ENCODE data around the gene PCCA.
A peak's percentile ranks its signal among the peaks of the same experiment; 100 is the strongest.

PCCA gene

DNA sequence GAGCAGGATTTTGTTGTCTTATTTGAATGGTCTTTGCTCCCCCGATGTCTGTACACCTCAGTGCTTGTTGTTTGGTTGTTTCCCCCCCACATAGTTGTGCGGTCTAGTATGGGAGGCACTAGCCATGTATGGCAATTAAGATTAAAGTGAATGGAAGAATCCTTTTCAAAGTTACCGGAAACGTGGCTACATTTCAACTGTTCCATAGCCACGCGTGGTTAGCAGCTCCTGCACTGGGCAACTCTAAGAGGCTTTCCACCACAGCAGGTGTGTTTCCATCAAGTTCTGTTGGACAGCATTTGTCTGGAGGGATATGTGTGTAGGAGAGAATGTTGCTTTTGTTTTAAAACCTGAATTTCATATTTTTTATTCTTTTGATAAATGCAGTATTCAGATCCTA is 252.4 kb downstream of the PCCA start:
- Mint-ChIP-seq H3K4me3 (no peak overlapping the region), H3K9me3 (no peaks in the 10 kb centered on the region), H3K27ac (no peak overlapping the region), H3K36me3 (no peaks in the 10 kb centered on the region), H3K4me1 (peaks cover 18% of the 10 kb centered on the region)
- DNase-seq (ENCODE audit: low spot score in 2 of 2), result no peak
- no peak for ATAC-seq

DNA sequence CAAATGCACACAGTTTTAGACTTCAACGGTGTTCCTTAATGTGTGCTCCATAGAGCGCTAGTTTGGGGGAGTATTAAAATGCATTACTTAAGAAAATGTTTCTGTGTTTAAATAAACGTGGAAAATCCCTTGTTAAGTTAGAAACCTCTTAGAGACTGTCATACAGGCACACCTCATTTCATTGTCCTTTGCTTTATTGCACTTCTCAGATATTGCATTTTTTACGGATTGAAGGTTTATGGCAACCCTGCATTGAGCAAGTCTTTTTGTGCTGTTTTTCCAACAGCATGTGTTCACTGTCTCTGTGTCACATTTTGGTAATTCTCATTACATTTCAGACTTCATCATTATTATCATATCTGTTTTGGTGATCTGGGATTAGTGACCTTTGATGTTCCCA is 255.7 kb downstream of the PCCA start:
- H3K9me3 Mint-ChIP-seq, result no peaks in the 10 kb centered on the region
- H3K4me1 Mint-ChIP-seq, result peaks cover 18% of the 10 kb centered on the region
- DNase-seq (ENCODE audit: low spot score in 2 of 2) (no peak), ATAC-seq (no peak)
- H3K4me3 Mint-ChIP-seq, result no peak overlapping the region
- peaks cover 6% of the 10 kb centered on the region for H3K36me3 Mint-ChIP-seq
- H3K27ac Mint-ChIP-seq, result no peak overlapping the region

DNA sequence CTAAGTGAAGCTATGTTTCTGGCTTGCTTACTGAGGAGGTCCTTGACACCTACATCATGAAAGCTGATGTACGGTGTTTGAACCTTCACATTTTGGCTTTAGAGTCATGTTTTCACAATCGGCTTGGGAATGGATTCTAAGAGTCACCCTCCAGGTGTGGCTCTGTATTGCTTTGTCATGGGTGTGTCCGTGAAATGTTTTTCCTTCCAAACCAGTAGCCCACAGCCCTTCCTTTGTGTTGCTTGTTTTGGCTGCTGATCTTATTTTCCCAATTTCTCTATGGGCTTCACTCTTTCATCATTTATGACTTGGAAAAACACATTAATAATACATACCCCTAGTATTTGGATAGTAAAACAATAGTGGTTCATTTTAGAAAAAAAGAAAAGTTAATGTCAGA is 259.1 kb downstream of the PCCA start:
- no peaks in the 10 kb centered on the region for H3K9me3 Mint-ChIP-seq
- H3K4me1 Mint-ChIP-seq, result no peaks in the 10 kb centered on the region
- no peak overlapping the region for H3K27ac Mint-ChIP-seq
- H3K4me3 Mint-ChIP-seq, result no peak overlapping the region
- H3K36me3 Mint-ChIP-seq, result peaks cover 6% of the 10 kb centered on the region
- ATAC-seq, result no peak
- no peak for DNase-seq (ENCODE audit: low spot score in 2 of 2)

GRCh38 chr13:100349594-100349993 is 260.7 kb downstream of the PCCA start:
- H3K4me1 Mint-ChIP-seq, result no peaks in the 10 kb centered on the region
- ATAC-seq (no peak), DNase-seq (ENCODE audit: low spot score in 2 of 2) (no peak)
- H3K9me3 Mint-ChIP-seq, result no peaks in the 10 kb centered on the region
- peaks cover 6% of the 10 kb centered on the region for H3K36me3 Mint-ChIP-seq
- no peak overlapping the region for H3K27ac Mint-ChIP-seq
- H3K4me3 Mint-ChIP-seq, result no peak overlapping the region

DNA sequence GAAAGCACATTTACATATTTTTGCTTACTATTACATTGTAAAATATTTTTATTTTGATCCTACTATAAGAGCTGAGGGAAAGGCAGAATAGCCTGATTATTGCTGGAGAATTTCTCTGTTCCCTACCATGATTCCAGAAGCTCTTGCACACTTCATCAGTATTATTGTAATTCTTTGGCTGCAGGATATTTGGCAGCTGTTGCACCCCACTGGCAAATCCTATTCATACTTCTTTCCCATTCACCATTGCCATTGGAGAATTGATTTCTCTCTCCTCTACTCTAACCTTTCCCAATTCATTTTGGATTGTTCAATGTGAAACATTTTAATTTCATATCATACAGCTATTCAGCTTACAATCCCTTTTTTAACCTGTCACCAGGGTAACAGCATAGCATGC is 261.7 kb downstream of the PCCA start:
- DNase-seq (ENCODE audit: low spot score in 2 of 2), result no peak
- Mint-ChIP-seq H3K4me3 (no peak overlapping the region), H3K9me3 (no peaks in the 10 kb centered on the region), H3K27ac (no peak overlapping the region), H3K4me1 (no peaks in the 10 kb centered on the region), H3K36me3 (peaks cover 6% of the 10 kb centered on the region)
- no peak for ATAC-seq

GRCh38 chr13:100356426-100356825 is 267.5 kb downstream of the PCCA start:
- ATAC-seq (no peak), DNase-seq (ENCODE audit: low spot score in 2 of 2) (no peak)
- Mint-ChIP-seq H3K4me3 (no peak overlapping the region), H3K4me1 (no peaks in the 10 kb centered on the region), H3K27ac (no peak overlapping the region), H3K36me3 (no peaks in the 10 kb centered on the region), H3K9me3 (no peaks in the 10 kb centered on the region)

DNA sequence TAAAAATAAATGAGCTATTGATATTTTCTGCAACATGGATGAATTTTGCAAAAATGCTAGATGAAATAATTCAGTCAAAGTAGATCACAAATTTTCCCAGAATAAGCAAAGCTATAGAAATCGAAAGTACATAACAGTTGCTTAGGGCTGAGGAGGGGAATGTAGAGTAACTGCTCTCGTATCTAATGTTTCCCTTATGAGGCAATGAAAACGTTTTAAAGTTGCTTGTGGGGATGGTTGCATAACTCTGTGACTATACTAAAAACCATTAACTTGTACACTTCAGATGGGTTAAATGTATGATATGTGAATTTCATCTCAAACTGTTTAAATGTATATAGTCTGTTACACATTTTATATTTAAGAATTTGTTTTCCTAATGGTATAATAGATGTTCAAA is 268.0 kb downstream of the PCCA start:
- no peak overlapping the region for H3K27ac Mint-ChIP-seq
- DNase-seq (ENCODE audit: low spot score in 2 of 2) (no peak), ATAC-seq (no peak)
- H3K4me1 Mint-ChIP-seq, result no peaks in the 10 kb centered on the region
- H3K36me3 Mint-ChIP-seq, result no peaks in the 10 kb centered on the region
- no peaks in the 10 kb centered on the region for H3K9me3 Mint-ChIP-seq
- H3K4me3 Mint-ChIP-seq, result no peak overlapping the region

GRCh38 chr13:100357764-100358163 is 268.9 kb downstream of the PCCA start:
- H3K27ac Mint-ChIP-seq, result no peak overlapping the region
- no peak for DNase-seq (ENCODE audit: low spot score in 2 of 2)
- no peaks in the 10 kb centered on the region for H3K4me1 Mint-ChIP-seq
- H3K4me3 Mint-ChIP-seq, result no peak overlapping the region
- no peaks in the 10 kb centered on the region for H3K36me3 Mint-ChIP-seq
- ATAC-seq, result no peak
- H3K9me3 Mint-ChIP-seq, result no peaks in the 10 kb centered on the region

GRCh38 chr13:100361504-100361903 is 272.6 kb downstream of the PCCA start:
- Mint-ChIP-seq H3K36me3 (no peaks in the 10 kb centered on the region), H3K4me1 (peaks cover 13% of the 10 kb centered on the region), H3K4me3 (no peak overlapping the region), H3K9me3 (no peaks in the 10 kb centered on the region), H3K27ac (no peak overlapping the region)
- no peak for DNase-seq (ENCODE audit: low spot score in 2 of 2)
- no peak for ATAC-seq

GRCh38 chr13:100362371-100362770 is 273.5 kb downstream of the PCCA start:
- H3K9me3 Mint-ChIP-seq, result no peaks in the 10 kb centered on the region
- no peak for DNase-seq (ENCODE audit: low spot score in 2 of 2)
- no peak overlapping the region for H3K27ac Mint-ChIP-seq
- no peak for ATAC-seq
- H3K4me1 Mint-ChIP-seq, result peaks cover 13% of the 10 kb centered on the region
- no peak overlapping the region for H3K4me3 Mint-ChIP-seq
- H3K36me3 Mint-ChIP-seq, result no peaks in the 10 kb centered on the region

GRCh38 chr13:100362781-100363180 is 273.9 kb downstream of the PCCA start:
- no peaks in the 10 kb centered on the region for H3K9me3 Mint-ChIP-seq
- ATAC-seq (no peak), DNase-seq (ENCODE audit: low spot score in 2 of 2) (no peak)
- H3K27ac Mint-ChIP-seq, result no peak overlapping the region
- peaks cover 13% of the 10 kb centered on the region for H3K4me1 Mint-ChIP-seq
- H3K36me3 Mint-ChIP-seq, result no peaks in the 10 kb centered on the region
- no peak overlapping the region for H3K4me3 Mint-ChIP-seq

DNA sequence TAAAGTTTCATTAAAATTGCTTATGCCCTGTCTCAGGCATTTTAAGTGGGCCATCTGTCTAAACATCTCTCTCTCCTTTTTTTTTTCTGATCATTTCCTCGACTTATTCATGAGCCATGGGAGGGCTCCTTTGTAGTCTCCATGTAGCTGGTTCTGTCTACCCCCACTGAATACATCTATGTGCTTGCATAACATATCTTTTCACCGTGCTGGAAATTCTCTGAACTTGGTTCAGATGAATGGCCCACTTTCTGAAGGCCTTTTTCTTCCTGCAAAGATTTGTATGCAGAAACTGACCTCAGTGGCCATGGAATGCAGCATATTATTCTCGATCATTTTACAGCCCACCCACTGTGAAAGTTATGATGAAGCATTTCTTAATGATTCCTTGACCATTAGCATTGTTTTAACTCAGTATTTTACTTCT is 274.4 kb downstream of the PCCA start:
- no peak overlapping the region for H3K4me3 Mint-ChIP-seq
- H3K27ac Mint-ChIP-seq, result no peak overlapping the region
- H3K36me3 Mint-ChIP-seq, result no peaks in the 10 kb centered on the region
- H3K4me1 Mint-ChIP-seq, result peaks cover 13% of the 10 kb centered on the region
- H3K9me3 Mint-ChIP-seq, result no peaks in the 10 kb centered on the region
- DNase-seq (ENCODE audit: low spot score in 2 of 2), result no peak
- no peak for ATAC-seq

- Mint-ChIP-seq H3K36me3 (no peaks in the 10 kb centered on the region), H3K9me3 (no peaks in the 10 kb centered on the region), H3K4me1 (peaks cover 13% of the 10 kb centered on the region), H3K4me3 (no peak overlapping the region), H3K27ac (no peak overlapping the region)
- ATAC-seq (no peak), DNase-seq (ENCODE audit: low spot score in 2 of 2) (no peak)
Observed at GRCh38 chr13:100363874-100364273, 275.0 kb downstream of the PCCA start.

- DNase-seq (ENCODE audit: low spot score in 2 of 2), result no peak
- ATAC-seq, result no peak
- Mint-ChIP-seq H3K9me3 (no peaks in the 10 kb centered on the region), H3K4me1 (peaks cover 13% of the 10 kb centered on the region), H3K4me3 (no peak overlapping the region), H3K36me3 (no peaks in the 10 kb centered on the region), H3K27ac (no peak overlapping the region)
Observed at GRCh38 chr13:100364591-100364990, 275.7 kb downstream of the PCCA start.

GRCh38 chr13:100365680-100366079 is 276.8 kb downstream of the PCCA start:
- DNase-seq (ENCODE audit: low spot score in 2 of 2) (no peak), ATAC-seq (peak; percentile 70)
- no peaks in the 10 kb centered on the region for H3K36me3 Mint-ChIP-seq
- no peaks in the 10 kb centered on the region for H3K9me3 Mint-ChIP-seq
- H3K4me3 Mint-ChIP-seq, result no peak overlapping the region
- no peak overlapping the region for H3K27ac Mint-ChIP-seq
- H3K4me1 Mint-ChIP-seq, result peaks cover 13% of the 10 kb centered on the region

DNA sequence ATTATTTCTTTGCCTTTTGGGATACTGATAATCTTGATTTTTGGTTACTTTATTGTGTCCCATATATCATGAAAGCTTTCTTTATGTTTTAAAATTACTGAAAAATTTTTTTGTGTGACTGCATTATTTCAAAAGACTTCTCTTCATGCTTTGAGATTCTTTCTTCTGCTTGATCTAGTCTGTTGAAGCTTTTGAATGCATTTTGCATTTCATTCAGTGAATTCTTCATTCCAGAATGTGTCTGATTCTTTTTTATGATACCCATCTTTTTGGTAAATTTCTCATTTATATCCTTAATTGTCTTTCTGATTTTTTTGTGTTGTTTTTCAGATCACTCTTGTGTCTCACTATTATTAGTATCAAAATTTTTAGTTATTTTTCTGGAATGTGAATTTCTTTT is 289.6 kb downstream of the PCCA start:
- no peaks in the 10 kb centered on the region for H3K4me1 Mint-ChIP-seq
- no peak overlapping the region for H3K4me3 Mint-ChIP-seq
- DNase-seq (ENCODE audit: low spot score in 2 of 2) (no peak), ATAC-seq (no peak)
- H3K36me3 Mint-ChIP-seq, result no peaks in the 10 kb centered on the region
- peaks cover 17% of the 10 kb centered on the region for H3K9me3 Mint-ChIP-seq
- no peak overlapping the region for H3K27ac Mint-ChIP-seq

DNA sequence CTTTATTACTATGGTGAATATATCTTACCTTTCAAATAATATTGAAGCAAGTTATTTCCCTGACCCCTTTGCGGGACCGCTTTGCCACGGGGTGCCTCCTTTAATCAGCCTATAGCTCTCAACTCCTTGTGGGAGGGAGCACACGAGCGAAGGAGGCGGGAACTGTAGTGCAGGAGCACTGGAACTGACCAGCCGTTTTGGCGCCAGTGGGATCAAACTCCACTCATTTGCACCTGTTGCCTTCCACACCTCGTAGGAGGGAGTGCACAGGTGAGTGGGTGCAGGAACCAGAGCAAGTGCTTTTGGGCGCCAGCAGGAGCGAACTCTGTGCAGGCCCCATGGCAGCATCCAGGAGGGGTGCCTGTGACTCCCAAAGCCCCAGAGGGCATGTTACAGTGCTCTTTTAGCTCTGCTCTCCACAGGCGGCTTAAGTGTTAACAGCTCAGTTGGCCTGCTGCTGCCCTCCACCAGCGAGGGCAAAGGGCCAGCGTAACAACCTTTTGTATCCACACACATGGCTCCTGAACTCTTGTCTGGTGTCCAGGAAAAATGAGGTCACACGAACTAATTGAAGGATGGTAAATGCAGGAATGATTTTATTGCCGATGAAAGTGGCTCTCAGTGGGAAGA is 292.8 kb downstream of the PCCA start:
- no peaks in the 10 kb centered on the region for H3K36me3 Mint-ChIP-seq
- no peak for ATAC-seq
- no peak overlapping the region for H3K27ac Mint-ChIP-seq
- H3K4me3 Mint-ChIP-seq, result no peak overlapping the region
- H3K4me1 Mint-ChIP-seq, result no peaks in the 10 kb centered on the region
- DNase-seq (ENCODE audit: low spot score in 2 of 2), result no peak
- H3K9me3 Mint-ChIP-seq, result peaks cover 12% of the 10 kb centered on the region

All from stimulated activated effector memory CD8-positive, alpha-beta T cell treated with anti-CD3 and anti-CD28 coated beads, Interleukin-12 subunit alpha, Interleukin-12 subunit beta, amount 100 ng/mL, for 72 hours (primary cell).